ENCODE data around the gene SPNS3. TPM values are rescaled to one million over a fixed set of nuclear protein-coding genes. Genes with fewer than 3 reads are reported as not detected.
A peak's percentile ranks its signal among the peaks of the same experiment; 100 is the strongest.

SPNS3 gene
- total RNA-seq, 1 experiment from 2014 or later = 0.37 TPM

DNA sequence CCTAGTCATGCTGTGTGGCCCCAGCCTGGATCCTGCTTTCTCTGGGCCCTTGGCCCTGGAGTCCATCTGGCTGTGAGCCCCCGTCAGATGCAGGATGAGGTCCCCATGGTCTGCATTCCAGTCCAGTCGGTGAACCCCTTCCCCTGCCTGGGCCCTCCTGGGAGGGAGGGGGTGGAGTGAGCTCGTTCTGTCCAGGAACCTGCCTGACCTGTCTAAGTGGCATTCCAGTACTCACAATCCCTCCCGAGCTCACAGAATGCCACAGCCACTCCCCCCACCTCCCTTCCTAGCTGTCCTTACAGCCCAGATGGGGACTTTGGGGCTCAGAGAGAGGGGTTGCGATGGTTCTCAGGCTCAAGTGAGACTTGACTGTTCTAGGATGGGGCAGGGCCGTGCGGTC, 80.5 kb downstream of the SPNS3 start:
- no peak for DNase-seq (ENCODE audit: low read depth, low spot score)
- Histone ChIP-seq H3K27me3 (ENCODE audit: insufficient read depth, low read length) (no peaks in the 10 kb centered on the region), H3K79me2 (ENCODE audit: insufficient read depth, low read length) (no peaks in the 10 kb centered on the region), H3K36me3 (ENCODE audit: control insufficient read depth in 1 of 2, insufficient read depth in 2 of 2, low read length in 2 of 2) (no peaks in the 10 kb centered on the region), H2AFZ (ENCODE audit: low read depth, low read length, poor library complexity, severe bottlenecking) (no peak overlapping the region), H3K4me3 (replicated peaks in 1 of 2; ENCODE audit: low read depth in 1 of 2, low read length in 2 of 2) (no peak overlapping the region), H3K4me2 (ENCODE audit: low read length) (peak overlapping the region; percentile 31), H3K27ac (ENCODE audit: low read depth, low read length) (no peak overlapping the region), H3K4me1 (ENCODE audit: control insufficient read depth in 1 of 2, insufficient read depth in 2 of 2, low read length in 2 of 2) (peaks cover 21 to 31% of the 10 kb centered on the region in 2 experiments), H4K20me1 (ENCODE audit: insufficient read depth) (no peaks in the 10 kb centered on the region), H3K9me3 (ENCODE audit: control insufficient read depth in 1 of 2, insufficient read depth in 1 of 2, low read depth in 1 of 2, low read length in 2 of 2) (no peaks in the 10 kb centered on the region), H3K9ac (ENCODE audit: low read length) (peak overlapping the region; percentile 30; the same call in 1 of the 2 replicates), H3K9me2 (ENCODE audit: insufficient read depth) (no peaks in the 10 kb centered on the region)
- BruUV-seq (replicated peaks) = no TSS peak
- RAD21 ChIA-PET (ENCODE audit: low non-redundant PET in 1 of 2, low total read pairs in 2 of 2, uncharacterized antibody in 2 of 2, unreplicated experiment in 2 of 2) = interaction anchor here in 1 of 2 experiments (1.5 kb wide), 1 partner anchor 93 kb away, joined by 4 read pairs; no protein-coding TSS in a partner anchor
- CTCF ChIA-PET = no interaction called here
- no peak for TF ChIP-seq EGR1 (IDR thresholded peaks at IDR 0.05; ENCODE audit: low read depth)
- TF ChIP-seq EZH2phosphoT487 (IDR thresholded peaks at IDR 0.05; ENCODE audit: borderline replicate concordance) = no peak
- TF ChIP-seq TCF7L2 (IDR thresholded peaks at IDR 0.05; ENCODE audit: borderline replicate concordance, extremely low read depth, insufficient read depth, insufficient read length) = no peak
- no peak for TF ChIP-seq POLR2A (IDR thresholded peaks at IDR 0.05; ENCODE audit: borderline replicate concordance, extremely low read depth, insufficient read depth, insufficient read length)
- TF ChIP-seq SIN3A (IDR thresholded peaks at IDR 0.05; ENCODE audit: low read depth) = no peak
- POLR2A ChIA-PET = no interaction called here
- intact Hi-C loops (cut with micrococcal nuclease) = no loop called here
- ATAC-seq = peak; percentile 47; the same call in 1 of the 2 replicates

DNA sequence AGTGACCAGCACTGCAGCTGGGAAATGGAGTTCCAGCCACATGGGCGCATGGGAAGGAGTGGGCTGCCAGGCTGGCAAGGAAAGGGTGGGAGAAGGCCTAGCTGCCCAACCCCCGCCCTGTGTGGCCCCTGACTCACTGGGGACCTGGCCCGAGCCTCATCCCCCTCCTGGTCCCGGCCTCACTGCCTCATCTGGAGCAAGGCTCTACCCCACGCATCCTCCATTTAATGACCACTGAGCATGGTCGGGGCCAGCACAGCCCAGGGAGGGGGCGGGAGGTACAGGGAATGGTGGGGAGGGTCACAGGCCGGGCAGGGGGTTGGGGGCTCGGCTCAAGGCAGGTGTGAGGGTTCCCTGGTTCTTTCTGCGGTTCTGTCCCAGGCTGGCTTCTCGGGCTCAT, 81.0 kb downstream of the SPNS3 start:
- Histone ChIP-seq H2AFZ (ENCODE audit: low read depth, low read length, poor library complexity, severe bottlenecking) (no peak overlapping the region), H3K4me1 (ENCODE audit: control insufficient read depth in 1 of 2, insufficient read depth in 2 of 2, low read length in 2 of 2) (peaks cover 21 to 31% of the 10 kb centered on the region in 2 experiments), H3K27ac (ENCODE audit: low read depth, low read length) (no peak overlapping the region), H3K36me3 (ENCODE audit: control insufficient read depth in 1 of 2, insufficient read depth in 2 of 2, low read length in 2 of 2) (no peaks in the 10 kb centered on the region), H4K20me1 (ENCODE audit: insufficient read depth) (no peaks in the 10 kb centered on the region), H3K9me2 (ENCODE audit: insufficient read depth) (no peaks in the 10 kb centered on the region), H3K79me2 (ENCODE audit: insufficient read depth, low read length) (no peaks in the 10 kb centered on the region), H3K4me2 (ENCODE audit: low read length) (peak overlapping the region; percentile 31), H3K9me3 (ENCODE audit: control insufficient read depth in 1 of 2, insufficient read depth in 1 of 2, low read depth in 1 of 2, low read length in 2 of 2) (no peaks in the 10 kb centered on the region), H3K9ac (ENCODE audit: low read length) (no peak overlapping the region), H3K4me3 (replicated peaks in 1 of 2; ENCODE audit: low read depth in 1 of 2, low read length in 2 of 2) (no peak overlapping the region), H3K27me3 (ENCODE audit: insufficient read depth, low read length) (no peaks in the 10 kb centered on the region)
- ChIA-PET CTCF (no interaction called here), POLR2A (no interaction called here), RAD21 (ENCODE audit: low non-redundant PET in 1 of 2, low total read pairs in 2 of 2, uncharacterized antibody in 2 of 2, unreplicated experiment in 2 of 2) (interaction anchor here in 1 of 2 experiments (1.5 kb wide), 1 partner anchor 94 kb away, joined by 4 read pairs; no protein-coding TSS in a partner anchor)
- DNase-seq (ENCODE audit: low read depth, low spot score) (no peak), ATAC-seq (no peak)
- no TSS peak for BruUV-seq (replicated peaks)
- intact Hi-C loops (cut with micrococcal nuclease) = no loop called here
- TF ChIP-seq SP1 (IDR thresholded peaks at IDR 0.05; ENCODE audit: low read depth) (no peak), JUND (IDR thresholded peaks at IDR 0.05) (no peak), CBX3 (IDR thresholded peaks at IDR 0.05; ENCODE audit: low read depth) (no peak), RAD21 (IDR thresholded peaks at IDR 0.05; ENCODE audit: low read depth) (no peak), ZNF274 (IDR thresholded peaks at IDR 0.05; ENCODE audit: low read depth, low read length) (no peak), EGR1 (IDR thresholded peaks at IDR 0.05; ENCODE audit: low read depth) (no peak), FOSL1 (IDR thresholded peaks at IDR 0.05; ENCODE audit: low read depth) (no peak), TCF7L2 (IDR thresholded peaks at IDR 0.05; ENCODE audit: borderline replicate concordance, extremely low read depth, insufficient read depth, insufficient read length) (no peak), YY1 (IDR thresholded peaks at IDR 0.05; ENCODE audit: extremely low read depth, insufficient replicate concordance, low read depth, low read length) (no peak)

Data from HCT116 (cell line).